WTC11 (cell line): Measurements from ENCODE around the gene SCO1.

Experiments used
- FOXP1 ChIP-seq: sonication (generic); formaldehyde crosslinking; IDR thresholded peaks from 2 replicates; pipeline ENCODE4 v1.8.0; 2022; ENCODE audit warnings: missing genetic modification reagents, mild to moderate bottlenecking, moderate library complexity, borderline replicate concordance
- IRF2 ChIP-seq: sonication (generic); formaldehyde crosslinking; IDR thresholded peaks from 2 replicates; pipeline ENCODE4 v1.8.0; 2022; ENCODE audit warnings: low read depth, missing genetic modification reagents, borderline replicate concordance
- RORB ChIP-seq: fragments of 250-450 bp; sonication (Bioruptor Pico); IDR thresholded peaks from 2 replicates; pipeline ENCODE4 v1.9.0; 2021; ENCODE audit warnings: mild to moderate bottlenecking
- ZNF263 ChIP-seq: sonication (generic); formaldehyde crosslinking; IDR thresholded peaks from 2 replicates; pipeline ENCODE4 v1.8.1; 2022; ENCODE audit warnings: low read depth, mild to moderate bottlenecking, moderate library complexity, missing genetic modification reagents
- TF ChIP-seq, protein P1 (sequence below): sonication (generic); formaldehyde crosslinking; conservative IDR thresholded peaks from 2 replicates; pipeline ENCODE4 v1.8.1; 2022; ENCODE audit warnings: mild to moderate bottlenecking, missing genetic modification reagents
- TF ChIP-seq, protein P2 (sequence below): fragments of 200-600 bp; IDR thresholded peaks from 2 replicates; pipeline ENCODE4 v1.8.0; 2022; ENCODE audit warnings: antibody characterized with exemption
- TF ChIP-seq, protein P3 (sequence below): sonication (generic); formaldehyde crosslinking; IDR thresholded peaks from 2 replicates; pipeline ENCODE4 v1.8.1; 2022; ENCODE audit warnings: mild to moderate bottlenecking, moderate library complexity, missing genetic modification reagents
- TF ChIP-seq, protein P4 (sequence below): sonication (generic); formaldehyde crosslinking; IDR thresholded peaks from 2 replicates; pipeline ENCODE4 v1.8.0; 2022; ENCODE audit warnings: mild to moderate bottlenecking, missing genetic modification reagents
- TF ChIP-seq, protein P5 (sequence below): fragments of 250-450 bp; sonication (Bioruptor Pico); IDR thresholded peaks from 2 replicates; pipeline ENCODE4 v2.1.2; 2022; ENCODE audit warnings: mild to moderate bottlenecking, moderate library complexity
- TF ChIP-seq, protein P6 (sequence below): sonication (generic); formaldehyde crosslinking; IDR thresholded peaks from 2 replicates; pipeline ENCODE4 v1.8.0; 2022; ENCODE audit warnings: mild to moderate bottlenecking, missing genetic modification reagents

DNA sequence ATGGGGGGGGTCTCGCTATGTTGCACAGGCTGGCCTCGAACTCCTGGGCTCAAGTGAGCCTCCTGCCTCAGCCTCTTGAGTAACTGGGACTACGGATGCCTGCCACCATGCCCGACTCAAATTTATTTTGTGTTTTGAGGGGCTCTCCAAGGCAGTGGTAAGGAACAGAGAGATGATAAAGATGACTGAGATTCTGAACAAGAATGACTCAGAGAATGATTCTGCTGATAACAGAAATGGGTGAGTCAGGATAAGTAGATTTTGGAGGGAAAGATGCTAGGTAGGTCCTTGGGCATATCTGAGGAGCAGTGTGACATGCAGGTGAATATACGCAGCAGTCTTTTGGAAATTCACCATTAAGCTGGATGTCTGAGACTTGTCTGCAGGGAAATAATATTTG lies 29.9 kb upstream of the SCO1 start:
- TF ChIP-seq, protein P1, sequence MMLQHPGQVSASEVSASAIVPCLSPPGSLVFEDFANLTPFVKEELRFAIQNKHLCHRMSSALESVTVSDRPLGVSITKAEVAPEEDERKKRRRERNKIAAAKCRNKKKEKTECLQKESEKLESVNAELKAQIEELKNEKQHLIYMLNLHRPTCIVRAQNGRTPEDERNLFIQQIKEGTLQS (CRISPR knock-in tag), result no peak
- TF ChIP-seq, protein P2, sequence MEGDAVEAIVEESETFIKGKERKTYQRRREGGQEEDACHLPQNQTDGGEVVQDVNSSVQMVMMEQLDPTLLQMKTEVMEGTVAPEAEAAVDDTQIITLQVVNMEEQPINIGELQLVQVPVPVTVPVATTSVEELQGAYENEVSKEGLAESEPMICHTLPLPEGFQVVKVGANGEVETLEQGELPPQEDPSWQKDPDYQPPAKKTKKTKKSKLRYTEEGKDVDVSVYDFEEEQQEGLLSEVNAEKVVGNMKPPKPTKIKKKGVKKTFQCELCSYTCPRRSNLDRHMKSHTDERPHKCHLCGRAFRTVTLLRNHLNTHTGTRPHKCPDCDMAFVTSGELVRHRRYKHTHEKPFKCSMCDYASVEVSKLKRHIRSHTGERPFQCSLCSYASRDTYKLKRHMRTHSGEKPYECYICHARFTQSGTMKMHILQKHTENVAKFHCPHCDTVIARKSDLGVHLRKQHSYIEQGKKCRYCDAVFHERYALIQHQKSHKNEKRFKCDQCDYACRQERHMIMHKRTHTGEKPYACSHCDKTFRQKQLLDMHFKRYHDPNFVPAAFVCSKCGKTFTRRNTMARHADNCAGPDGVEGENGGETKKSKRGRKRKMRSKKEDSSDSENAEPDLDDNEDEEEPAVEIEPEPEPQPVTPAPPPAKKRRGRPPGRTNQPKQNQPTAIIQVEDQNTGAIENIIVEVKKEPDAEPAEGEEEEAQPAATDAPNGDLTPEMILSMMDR, result no peak
- TF ChIP-seq, protein P3, sequence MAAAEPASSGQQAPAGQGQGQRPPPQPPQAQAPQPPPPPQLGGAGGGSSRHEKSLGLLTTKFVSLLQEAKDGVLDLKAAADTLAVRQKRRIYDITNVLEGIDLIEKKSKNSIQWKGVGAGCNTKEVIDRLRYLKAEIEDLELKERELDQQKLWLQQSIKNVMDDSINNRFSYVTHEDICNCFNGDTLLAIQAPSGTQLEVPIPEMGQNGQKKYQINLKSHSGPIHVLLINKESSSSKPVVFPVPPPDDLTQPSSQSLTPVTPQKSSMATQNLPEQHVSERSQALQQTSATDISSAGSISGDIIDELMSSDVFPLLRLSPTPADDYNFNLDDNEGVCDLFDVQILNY (CRISPR knock-in tag), result no peak
- TF ChIP-seq, protein P4, sequence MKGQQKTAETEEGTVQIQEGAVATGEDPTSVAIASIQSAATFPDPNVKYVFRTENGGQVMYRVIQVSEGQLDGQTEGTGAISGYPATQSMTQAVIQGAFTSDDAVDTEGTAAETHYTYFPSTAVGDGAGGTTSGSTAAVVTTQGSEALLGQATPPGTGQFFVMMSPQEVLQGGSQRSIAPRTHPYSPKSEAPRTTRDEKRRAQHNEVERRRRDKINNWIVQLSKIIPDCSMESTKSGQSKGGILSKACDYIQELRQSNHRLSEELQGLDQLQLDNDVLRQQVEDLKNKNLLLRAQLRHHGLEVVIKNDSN, result no peak
- no peak for TF ChIP-seq IRF2 (CRISPR knock-in tag)
- no peak for TF ChIP-seq RORB
- TF ChIP-seq, protein P5, sequence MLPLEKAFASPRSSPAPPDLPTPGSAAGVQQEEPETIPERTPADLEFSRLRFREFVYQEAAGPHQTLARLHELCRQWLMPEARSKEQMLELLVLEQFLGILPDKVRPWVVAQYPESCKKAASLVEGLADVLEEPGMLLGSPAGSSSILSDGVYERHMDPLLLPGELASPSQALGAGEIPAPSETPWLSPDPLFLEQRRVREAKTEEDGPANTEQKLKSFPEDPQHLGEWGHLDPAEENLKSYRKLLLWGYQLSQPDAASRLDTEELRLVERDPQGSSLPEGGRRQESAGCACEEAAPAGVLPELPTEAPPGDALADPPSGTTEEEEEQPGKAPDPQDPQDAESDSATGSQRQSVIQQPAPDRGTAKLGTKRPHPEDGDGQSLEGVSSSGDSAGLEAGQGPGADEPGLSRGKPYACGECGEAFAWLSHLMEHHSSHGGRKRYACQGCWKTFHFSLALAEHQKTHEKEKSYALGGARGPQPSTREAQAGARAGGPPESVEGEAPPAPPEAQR (CRISPR knock-in tag), result no peak
- no peak for TF ChIP-seq ZNF263 (CRISPR knock-in tag)
- TF ChIP-seq FOXP1 (CRISPR knock-in tag), result no peak
- TF ChIP-seq, protein P6, sequence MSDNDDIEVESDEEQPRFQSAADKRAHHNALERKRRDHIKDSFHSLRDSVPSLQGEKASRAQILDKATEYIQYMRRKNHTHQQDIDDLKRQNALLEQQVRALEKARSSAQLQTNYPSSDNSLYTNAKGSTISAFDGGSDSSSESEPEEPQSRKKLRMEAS (CRISPR knock-in tag), result no peak
